GM18499 (cell line): ENCODE measurements around the gene PTPRD.

Experiments
- ATAC-seq: cut with Tn5 transposase; IDR thresholded peaks from one replicate; pipeline ENCODE4 v1.9.1; 2021; ENCODE audit warnings: moderate number of reproducible peaks; ENCODE audit not compliant: insufficient read depth, unreplicated experiment

The PTPRD gene

DNA sequence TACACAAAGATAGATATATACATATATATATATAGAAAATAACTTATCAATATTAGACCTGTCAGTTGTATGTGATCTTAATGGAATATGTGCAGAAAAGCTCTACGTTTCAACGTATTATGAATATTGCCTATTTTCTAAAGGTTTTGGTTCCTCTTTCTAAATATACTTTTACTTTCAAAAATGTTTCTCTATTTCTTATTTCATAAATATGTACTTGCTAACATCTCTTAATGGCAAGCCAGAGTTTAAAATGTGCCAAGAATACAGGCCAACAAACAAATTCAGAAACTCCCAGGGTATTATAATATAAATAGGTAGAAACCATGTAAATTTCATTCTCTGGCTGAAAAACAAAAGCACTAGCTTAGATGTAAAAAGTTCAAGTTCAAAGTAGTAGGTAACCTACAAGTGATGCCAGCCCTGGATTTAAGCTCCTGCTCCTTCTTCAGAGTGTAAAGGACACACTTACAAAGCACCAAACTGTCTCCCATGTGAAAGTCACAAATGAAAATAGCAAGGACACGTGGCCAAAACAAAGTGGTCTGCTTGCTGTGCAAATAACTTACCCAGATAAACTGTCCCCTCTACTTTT, 2128.1 kb downstream of the PTPRD start:
- ATAC-seq = no peak

DNA sequence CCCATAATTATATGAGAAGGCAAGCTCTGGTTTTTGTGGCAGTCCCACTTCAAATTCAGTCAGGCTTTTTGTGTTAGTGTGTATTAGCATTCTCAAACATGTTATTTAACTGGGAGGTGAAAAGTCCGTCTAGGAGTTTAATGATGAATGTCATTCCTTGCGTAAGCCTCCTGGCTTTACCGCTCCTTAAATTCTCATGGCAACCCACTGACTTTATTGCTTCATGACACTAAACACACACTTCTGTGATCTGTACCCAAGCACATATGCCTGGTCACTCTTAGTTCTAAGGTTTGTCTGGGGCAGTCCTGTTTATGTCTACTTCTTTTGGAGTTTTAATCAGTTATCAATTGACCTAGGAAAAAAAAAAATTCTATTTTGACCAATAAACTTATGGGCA, 2135.4 kb downstream of the PTPRD start:
- no peak for ATAC-seq

DNA sequence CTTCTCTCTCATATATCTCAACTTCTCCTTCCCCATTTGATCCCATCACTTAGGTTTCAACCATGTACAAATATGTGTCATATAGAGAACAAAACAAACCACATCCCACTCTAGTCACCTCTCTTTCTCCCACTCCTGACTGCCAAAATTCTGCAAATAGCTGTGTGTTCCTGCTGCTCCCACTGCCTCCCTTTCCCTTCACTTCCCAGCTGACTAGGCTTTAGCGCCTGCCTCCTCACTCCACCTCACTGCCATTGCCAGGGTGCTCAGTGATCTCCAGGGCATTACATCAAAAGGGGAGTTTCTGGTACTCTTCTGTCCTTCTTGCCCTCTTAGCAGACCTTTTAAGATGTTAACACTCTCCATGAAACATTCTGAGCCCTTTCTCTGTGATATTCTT, 2137.9 kb downstream of the PTPRD start:
- ATAC-seq = no peak

DNA sequence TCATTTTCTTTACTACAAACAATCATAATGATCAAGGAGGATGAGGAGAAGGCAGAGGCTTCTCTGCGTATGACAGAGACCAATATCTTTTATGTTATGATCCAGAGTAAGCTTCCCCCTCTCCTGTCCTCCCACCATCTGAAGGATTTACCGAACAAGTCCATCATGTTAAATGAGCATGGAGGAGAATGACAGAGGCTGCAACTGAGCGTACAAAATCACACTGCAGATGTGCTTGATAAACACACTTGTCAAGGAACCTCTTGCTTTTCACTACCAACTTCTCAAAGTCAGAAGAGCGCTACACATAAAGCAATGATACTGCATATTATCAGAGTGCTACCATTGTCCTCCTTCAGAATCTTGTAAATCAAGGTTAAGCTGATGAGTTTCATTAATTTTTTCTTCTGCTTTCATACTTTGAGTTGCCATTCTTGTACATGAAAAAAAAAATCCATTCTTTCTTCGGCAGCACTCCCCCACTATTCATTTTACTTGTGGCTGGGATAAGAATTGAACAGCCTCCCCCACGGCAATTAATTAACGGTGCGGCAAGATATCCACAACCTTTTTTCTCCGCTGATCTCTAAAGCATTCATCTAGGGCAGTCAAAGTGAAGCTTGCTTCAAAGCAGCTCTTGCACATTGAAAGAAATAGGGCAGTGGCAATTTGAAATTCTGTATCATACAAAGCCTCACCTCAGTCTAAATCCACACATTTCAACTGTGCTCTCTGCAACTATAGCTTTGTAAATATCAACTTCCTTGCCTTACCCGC, 2139.4 kb downstream of the PTPRD start:
- ATAC-seq = no peak

DNA sequence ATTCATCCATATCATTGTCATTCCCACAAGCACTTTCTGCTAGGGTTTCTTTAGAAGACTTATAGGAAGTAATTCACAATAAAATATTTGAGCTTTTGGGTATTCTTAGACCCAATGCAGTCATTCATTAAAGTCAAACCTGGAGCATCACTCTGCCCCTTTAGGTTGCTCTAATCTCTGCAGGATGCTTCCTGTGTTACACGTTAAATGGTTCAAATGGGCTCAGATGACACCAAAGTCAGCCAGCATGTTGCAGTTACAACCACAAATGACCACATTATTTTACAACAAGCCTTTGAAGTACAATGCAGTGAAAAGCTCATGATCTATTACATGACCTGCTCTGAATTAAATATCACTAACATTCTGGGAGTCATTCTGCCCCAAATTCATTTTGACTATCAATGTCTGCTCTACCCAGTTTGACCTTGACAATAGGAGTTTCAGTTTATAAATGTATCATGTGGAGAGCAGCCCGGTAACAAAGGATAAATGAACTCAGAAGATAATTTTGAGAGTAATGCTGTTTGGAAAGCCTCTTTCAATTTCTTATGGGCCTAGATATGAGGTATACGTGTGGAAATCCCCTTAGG, 2144.7 kb downstream of the PTPRD start:
- ATAC-seq = no peak

DNA sequence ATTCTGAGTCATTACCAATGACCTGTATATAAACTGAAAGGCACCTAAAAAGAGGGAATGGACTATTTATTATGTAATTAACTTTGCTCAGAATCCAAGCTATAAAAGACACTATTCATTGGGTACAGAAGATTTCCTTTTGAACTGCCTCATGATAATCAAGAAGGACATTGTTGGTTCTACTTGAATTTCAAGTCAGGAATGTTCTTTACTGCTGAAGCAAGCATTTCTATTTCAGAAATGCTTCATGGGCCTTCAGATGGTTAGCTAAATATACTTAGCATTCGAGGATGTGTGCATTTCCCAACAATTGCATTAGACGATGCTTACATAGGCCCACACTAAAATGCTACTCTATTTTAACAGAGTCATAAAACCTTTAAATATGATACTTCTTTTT, 2155.0 kb downstream of the PTPRD start:
- ATAC-seq = no peak

DNA sequence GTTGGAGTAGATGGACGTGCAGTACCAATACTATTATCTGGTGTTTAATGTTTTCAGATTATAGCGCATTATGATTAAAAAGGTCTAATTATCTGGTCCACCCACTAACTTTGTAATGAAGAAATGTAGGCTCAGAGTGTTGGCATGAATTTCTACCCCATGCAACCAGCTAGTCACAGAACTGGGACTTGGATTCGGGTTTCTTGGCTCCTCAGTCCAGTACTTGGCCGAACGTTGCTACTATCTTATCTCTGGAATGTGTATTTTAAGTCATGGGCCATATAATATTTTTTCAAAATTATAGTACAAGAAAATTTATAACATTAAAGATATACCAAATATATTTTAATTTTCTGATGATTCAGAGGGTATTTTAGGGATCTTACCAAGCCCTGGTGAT, 2155.7 kb downstream of the PTPRD start:
- no peak for ATAC-seq

DNA sequence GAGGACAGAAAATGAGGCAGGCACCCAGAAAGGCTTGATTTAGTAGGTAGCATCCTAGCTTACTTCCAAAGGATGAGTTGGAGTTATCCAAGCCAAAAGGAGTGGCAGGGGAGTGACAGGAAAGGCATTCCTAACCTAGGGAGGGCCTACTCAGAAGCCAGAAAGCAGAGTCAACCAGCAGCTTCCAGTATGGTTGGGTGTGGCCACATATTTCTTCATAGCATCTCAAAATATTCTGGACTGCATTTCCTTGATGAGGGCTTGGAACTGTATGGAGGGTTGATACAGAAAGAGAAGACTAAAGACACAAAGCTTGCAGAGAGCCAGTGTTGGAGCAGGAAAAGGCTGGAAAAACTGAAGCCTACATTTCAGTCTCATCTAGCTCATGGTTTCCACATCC, 2156.5 kb downstream of the PTPRD start:
- ATAC-seq = no peak

DNA sequence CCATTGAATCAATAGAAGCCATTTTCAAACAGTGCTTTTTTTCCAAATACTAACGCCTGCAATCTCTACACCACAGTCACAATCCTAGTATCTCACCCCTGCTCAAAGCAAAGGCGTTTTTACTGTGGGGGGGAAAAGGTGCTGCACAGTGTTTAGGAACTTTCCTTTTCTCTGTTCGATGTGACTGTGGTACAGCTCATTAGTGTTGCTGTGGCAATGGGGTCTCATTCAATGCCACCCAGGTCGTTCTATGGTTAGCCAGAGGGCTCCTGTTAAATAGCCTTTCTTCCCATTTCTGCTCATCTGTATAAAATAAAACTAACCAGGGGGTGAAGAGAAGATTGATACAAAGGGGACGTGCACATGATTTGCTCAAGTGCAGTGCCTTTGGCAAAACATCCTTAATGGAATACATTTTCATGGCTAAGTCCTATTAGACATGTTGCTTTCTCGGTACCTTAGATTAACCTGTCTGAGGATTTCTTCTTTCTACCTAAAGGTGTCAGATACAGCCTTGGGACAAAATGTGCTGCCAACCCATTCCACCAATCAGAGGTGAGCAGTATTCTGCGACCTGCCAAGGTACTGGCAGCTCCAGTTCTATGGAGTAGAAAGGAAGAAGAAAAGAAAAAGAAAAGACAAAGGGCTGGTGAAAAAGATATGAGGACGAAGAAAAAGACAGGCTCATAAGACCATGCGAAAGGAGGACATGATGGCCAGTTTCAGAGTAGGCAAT, 2161.8 kb downstream of the PTPRD start:
- ATAC-seq = no peak

DNA sequence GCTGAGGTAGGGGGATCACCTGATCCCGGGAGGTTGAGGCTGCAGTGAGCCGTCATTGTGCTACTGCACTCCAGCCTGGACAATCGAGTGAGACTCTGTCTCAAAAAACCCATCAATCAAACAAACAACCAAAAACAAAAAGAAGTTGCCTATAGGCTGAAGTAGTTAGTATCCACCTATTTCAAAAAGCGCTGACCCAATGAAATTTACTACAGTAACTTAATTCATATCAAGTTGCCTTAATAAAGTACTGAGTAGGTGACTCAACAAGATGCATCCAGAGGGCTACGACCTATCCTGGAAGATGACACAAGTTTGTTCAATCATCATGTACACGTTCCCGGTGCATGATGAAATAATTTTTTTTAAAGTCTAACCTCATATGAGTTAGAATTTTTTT, 2164.6 kb downstream of the PTPRD start:
- ATAC-seq = no peak

DNA sequence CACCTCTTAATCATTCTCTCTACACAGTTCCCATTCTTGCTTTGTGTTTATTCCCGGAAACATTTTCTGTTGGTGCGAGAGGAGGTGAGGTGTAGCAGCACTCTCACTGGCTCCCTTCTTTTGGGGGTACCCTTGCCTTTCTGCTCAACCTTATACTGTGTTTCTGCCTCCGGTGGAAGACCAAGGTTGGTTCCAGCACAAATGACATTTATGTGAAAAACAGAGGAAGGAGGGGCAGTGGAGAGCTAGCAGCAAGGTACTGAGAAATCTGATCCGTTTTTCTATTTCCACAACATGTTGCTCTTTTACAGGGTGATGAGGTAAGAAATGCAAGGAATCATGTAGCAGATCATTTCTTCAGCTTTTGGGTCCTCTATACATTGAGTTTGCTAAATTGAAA, 2165.2 kb downstream of the PTPRD start:
- no peak for ATAC-seq

DNA sequence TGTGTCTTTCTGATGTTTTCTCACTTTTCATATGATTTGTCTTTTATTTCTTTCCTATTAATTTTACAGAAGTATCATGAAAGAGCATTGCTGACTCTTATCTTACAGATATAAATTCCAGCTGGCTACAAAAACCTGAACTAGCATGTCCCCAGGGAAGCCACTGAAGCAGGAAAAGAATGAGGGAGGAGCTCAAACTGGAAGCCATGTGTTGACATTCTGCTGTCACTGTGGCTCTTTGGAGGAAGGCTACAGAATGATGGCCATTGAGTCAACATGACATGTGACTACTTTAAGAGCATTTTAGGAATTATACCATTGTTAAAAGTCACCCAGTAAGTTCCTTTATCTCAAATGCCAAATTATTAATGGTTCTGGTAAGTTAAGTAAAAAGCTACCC, 2174.9 kb downstream of the PTPRD start:
- no peak for ATAC-seq

DNA sequence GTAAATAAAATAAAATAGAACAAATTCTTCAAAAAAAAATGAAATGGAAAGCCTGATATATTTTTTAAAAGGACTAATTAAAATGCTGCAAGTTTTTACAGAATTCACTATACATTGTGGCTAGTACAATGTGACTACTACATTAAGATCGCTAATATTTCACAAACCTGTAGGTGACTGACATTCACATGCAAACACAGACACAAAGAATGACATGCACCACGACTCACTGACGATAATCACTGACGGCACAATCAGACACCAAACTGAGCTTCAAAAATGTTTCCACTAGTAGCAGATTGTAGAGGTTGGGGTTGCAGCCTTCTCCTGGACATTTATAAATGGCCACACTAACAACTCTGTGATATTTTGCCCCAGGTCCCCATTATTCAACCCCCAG, 2175.5 kb downstream of the PTPRD start:
- ATAC-seq = no peak

DNA sequence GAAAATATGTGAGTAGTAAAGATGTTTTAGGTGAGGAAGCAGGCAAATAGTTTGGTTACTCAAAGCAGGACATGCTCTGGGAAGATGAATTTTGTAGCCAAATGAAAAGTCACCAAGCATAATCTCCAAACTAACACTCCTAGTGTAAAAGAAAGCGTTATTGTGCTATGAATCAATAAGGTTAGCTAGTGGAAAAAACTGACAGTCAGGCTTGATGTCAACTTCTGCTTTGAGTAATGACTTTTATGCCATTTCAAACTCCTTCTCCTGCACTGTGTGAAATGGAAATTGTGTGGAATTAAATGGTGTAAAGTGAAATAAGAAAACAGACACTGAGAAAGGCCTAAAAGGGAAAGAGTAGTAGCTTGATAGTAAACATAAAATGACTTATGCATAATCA, 2176.0 kb downstream of the PTPRD start:
- no peak for ATAC-seq

DNA sequence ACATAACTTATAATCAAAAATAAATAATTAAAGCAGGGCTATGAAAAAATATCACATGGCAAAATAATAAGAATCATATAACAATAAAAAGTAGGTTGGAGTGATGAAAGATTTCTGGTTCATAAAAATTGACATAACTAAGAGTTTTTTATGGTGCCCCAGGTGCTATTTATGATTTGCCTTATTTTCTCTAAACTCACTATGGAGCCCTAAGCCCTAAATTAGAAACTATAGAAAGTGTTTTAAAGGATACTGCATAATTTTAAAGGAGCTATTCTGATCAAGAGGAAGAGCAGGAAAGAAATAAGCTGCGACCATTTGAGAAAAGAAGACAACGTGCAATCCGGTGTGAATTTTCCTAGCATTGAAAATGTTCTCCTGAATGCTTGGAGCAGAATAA, 2178.2 kb downstream of the PTPRD start:
- no peak for ATAC-seq

DNA sequence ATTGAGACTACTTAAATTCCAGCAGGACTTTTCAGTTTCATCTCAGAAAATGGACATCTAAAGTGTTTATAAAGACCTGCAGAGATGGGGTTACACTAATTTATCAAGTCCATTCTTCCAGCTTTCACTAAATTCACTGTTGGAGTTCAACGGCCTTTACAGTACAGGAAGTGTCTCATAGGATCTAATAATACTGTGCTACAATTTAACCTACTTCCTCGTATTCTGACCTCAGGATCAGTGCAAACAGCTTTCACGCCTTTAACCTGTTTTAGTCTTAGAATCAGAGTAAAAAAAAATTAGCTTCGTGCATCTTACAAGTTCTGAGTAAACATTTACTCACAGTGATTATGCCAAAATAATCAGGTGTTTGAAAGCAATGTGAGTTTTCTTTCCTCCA, 2180.6 kb downstream of the PTPRD start:
- no peak for ATAC-seq

DNA sequence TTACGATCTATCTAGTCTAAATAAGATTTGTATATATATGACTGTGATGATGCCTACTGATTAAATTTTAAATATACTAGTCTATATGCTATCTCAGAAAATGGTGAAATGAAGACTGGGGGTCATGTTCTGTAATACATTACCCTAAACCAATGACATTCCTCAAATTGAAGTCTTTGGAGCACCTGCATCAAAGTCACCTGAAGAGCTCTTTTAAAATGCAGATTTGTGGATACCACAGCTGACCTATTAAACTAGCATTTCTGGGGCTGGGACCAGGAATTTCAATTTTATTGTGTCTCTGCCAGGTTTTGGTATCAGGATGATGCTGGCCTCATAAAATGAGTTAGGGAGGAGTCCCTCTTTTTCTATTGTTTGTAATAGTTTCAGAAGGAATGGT, 2181.3 kb downstream of the PTPRD start:
- ATAC-seq = no peak

DNA sequence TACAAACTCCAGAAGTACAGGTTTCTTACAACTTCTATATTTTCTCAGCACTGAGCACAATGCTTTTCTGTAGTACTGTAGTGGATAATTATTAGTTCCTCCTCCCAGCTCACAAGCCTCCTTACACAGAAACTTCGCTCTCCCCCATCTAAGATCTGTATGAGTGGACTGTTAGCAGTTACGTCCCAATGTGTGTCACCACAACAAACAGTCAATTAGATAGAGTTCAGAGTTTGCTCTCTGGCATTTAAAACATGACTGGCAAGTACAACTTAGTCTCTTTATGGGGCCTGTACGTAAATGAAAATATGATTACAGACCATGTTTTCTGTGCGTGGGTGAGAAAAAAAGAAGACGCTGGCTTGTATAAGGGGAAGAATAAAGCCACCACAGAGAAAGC, 2181.9 kb downstream of the PTPRD start:
- no peak for ATAC-seq

DNA sequence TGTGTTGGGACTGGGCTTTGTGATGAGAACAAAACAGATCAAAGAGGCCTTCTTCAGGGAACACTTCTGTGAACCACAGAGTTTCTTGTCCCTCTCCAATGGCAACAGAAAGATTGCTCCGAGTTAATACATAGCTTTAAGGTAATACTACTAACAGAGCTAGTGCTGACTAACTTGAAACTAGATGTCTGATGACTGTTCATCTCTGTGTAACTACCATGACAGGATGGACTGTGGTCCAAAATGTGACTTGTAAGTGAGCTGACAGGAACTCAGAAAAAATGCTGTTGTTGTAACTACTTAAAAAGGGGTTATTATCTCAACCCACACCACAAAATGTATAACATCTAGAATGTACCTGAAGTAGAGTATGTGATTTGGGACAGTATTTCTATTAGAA, 2183.0 kb downstream of the PTPRD start:
- ATAC-seq = no peak

DNA sequence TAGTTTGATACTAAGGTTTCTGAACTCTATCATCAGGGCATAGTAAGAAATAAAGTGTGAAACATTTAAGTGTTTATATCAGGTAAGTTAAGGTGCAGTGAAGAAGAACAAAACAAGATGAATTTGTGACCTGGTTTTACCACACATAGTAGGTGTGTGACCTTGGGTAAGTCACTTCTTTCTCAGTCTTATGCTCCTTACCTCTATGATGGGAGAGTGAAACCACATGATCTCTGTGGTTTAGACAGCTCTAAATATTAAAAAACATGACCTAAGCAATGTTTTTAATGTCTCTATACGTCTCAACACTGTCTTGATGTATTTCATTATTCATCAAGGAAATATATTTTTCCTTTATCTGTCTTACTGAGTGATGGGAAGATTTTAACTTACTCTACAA, 2183.6 kb downstream of the PTPRD start:
- no peak for ATAC-seq

DNA sequence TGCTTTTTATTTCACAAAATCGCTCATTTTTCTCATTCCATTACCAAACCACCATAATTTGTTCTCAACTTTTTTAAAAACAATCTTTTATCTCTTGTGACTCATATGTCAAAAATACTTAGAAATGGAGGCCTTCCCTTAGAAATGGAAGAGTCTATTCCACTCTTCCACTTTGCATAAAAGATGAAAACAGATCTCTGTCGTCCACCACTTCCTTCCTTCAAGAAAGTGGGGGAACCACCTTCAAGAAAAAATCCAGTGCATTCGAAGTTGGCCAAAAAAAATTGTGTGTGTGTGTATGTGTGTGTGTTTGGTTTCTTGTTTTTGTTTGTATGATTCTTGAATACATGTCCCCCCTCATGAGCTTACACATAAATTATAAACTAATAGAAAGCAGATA, 2184.4 kb downstream of the PTPRD start:
- ATAC-seq = no peak
